Activated CD8-positive, alpha-beta memory T cell treated with anti-CD3 and anti-CD28 coated beads, Interleukin-2, amount 10 ng/mL, durations not matched to agents 7 days and 5 days (primary cell): ENCODE results near the gene NFIX. TPM values are rescaled to one million over a fixed set of nuclear protein-coding genes. Genes with fewer than 3 reads are reported as not detected.
"Not testable (repeated sequence)": the region's sequence is repeated elsewhere in the genome, so short reads cannot be mapped to it uniquely, and the experiment has no call there.

Source experiments
- ATAC-seq: fragments of 150-1000 bp; cut with Tn5 transposase; one replicate; pipeline ENCODE4 v1.10.0; 2021; ENCODE audit warnings: moderate library complexity
- CTCF ChIA-PET: fragments of 350-600 bp; sonication (Branson Sonifier 250); formaldehyde crosslinking; loops from one replicate; lab custom pipeline; 2021; ENCODE audit warnings: antibody characterized with exemption; lab: Charles Lee
- DNase-seq: peaks from one replicate; pipeline ENCODE4 v3.0.0-alpha.2; 2020
- H3K27ac Mint-ChIP-seq: one replicate; pipeline ENCODE4 v1.8.0; 2021; ENCODE audit warnings: mild to moderate bottlenecking, mixed read lengths
- H3K27me3 Mint-ChIP-seq: one replicate; pipeline ENCODE4 v1.8.0; 2021; ENCODE audit warnings: mixed read lengths
- H3K36me3 Mint-ChIP-seq: one replicate; pipeline ENCODE4 v1.8.0; 2021; ENCODE audit warnings: mild to moderate bottlenecking, mixed read lengths
- H3K4me1 Mint-ChIP-seq: one replicate; pipeline ENCODE4 v1.8.0; 2021; ENCODE audit warnings: mixed read lengths
- H3K4me3 Mint-ChIP-seq: one replicate; pipeline ENCODE4 v1.8.0; 2021; ENCODE audit warnings: mild to moderate bottlenecking, moderate library complexity, mixed read lengths
- H3K9me3 Mint-ChIP-seq: one replicate; pipeline ENCODE4 v1.8.0; 2022; ENCODE audit warnings: low read depth, mixed read lengths
- total RNA-seq, 2 experiments: library from RNA; stranded (reverse); gene quantifications; one replicate each; pipeline ENCODE4 v1.2.3, GENCODE V29; 2021

NFIX gene
- total RNA-seq, 2 experiments from 2014 or later = 0.21 to 0.32 TPM

GRCh38 chr19:12953138-12953798 is 42.0 kb upstream of the NFIX start:
- CTCF ChIA-PET = interaction anchor here (2.2 to 5.2 kb wide), 2 partner anchors 12 to 71 kb away, joined by 9 to 56 read pairs; partner anchors contain the start of gene DNASE2
- no peak for ATAC-seq
- no peak for DNase-seq
- H3K4me1 Mint-ChIP-seq = peaks cover 54% of the 10 kb centered on the region
- H3K4me3 Mint-ChIP-seq = no peak overlapping the region
- H3K27me3 Mint-ChIP-seq = no peaks in the 10 kb centered on the region
- H3K36me3 Mint-ChIP-seq = peaks cover 37% of the 10 kb centered on the region
- H3K27ac Mint-ChIP-seq = no peak overlapping the region
- no peaks in the 10 kb centered on the region for H3K9me3 Mint-ChIP-seq

DNA sequence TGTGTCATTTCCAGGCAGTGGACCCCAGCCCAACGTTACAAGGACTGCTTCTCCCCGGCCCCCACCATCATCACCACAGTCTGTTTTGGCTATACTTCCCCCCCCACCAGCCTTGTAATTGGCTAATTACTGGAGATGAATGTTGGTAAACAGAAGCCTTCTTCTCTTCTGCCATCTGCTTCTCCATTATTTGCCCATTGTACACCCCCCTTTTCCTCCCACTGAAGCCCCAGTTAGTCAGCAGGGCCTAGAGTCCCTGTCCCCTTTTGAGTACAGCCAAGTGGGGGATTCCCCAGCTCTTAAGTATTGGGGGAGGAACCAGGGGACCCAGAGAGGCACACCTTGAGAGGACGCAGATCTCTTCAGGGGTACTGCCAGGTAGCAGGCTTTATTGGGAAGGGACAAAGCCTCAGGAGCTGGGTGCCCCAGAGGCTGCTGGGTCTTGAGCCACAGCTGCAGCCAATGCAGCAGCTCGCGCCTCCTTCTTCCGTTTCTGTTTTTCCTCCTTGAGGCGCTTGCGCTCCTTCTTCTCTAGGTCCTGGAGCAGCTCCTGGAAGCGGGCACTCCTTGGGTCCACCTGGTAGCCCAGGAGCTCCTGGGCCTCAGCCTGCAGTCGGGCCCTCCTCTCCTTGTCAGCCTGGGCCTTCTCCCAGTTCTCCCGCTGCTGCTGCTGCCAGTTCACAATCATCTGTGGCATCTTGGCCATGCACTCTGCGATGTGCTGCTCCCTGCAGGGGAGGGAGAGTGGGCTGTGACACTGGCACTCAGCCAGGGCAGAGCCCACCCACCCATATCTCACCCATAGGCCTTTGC is 41.3 kb upstream of the NFIX start:
- Mint-ChIP-seq H3K4me3 (no peak overlapping the region), H3K27me3 (no peaks in the 10 kb centered on the region), H3K4me1 (peaks cover 52% of the 10 kb centered on the region), H3K36me3 (peaks cover 34% of the 10 kb centered on the region), H3K27ac (peak overlapping the region; percentile 52), H3K9me3 (no peaks in the 10 kb centered on the region)
- ATAC-seq (no peak), DNase-seq (no peak)
- CTCF ChIA-PET = interaction anchor here (1.0 to 5.2 kb wide), 3 partner anchors 11 to 72 kb away, joined by 3 to 56 read pairs (median 9); partner anchors contain the start of gene DNASE2

DNA sequence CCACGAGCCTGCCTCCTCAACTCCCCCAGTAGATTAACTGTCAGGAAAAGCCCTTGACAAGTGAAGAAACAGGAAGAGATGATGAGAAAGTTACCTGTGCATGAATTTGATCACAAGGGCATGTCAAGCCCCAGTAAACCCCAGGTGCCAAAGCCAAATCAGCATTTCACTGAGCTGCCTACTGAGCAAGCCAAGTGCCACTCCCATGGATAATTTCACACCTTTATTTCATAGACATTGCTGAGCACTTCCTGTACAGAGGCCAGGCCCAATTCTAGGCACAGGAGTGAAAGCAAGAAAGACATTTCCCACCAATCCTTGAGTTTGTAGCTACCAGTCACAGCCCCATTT is 40.7 kb upstream of the NFIX start:
- Mint-ChIP-seq H3K27ac (peak overlapping the region; percentile 52), H3K4me1 (peaks cover 52% of the 10 kb centered on the region), H3K9me3 (no peaks in the 10 kb centered on the region), H3K36me3 (peaks cover 29% of the 10 kb centered on the region), H3K27me3 (no peaks in the 10 kb centered on the region), H3K4me3 (no peak overlapping the region)
- CTCF ChIA-PET = interaction anchor here (1.0 to 5.2 kb wide), 3 partner anchors 10 to 72 kb away, joined by 3 to 56 read pairs (median 9); partner anchors contain the start of gene DNASE2
- ATAC-seq (no peak), DNase-seq (no peak)

GRCh38 chr19:12955575-12955974 is 39.7 kb upstream of the NFIX start:
- Mint-ChIP-seq H3K4me1 (peaks cover 45% of the 10 kb centered on the region), H3K27ac (peak overlapping the region; percentile 87), H3K36me3 (peaks cover 21% of the 10 kb centered on the region), H3K4me3 (peak overlapping the region; percentile 90)
- CTCF ChIA-PET = interaction anchor here (1.6 to 5.2 kb wide), 2 partner anchors 9 to 70 kb away, joined by 9 to 56 read pairs; no protein-coding TSS in a partner anchor
- not testable (repeated sequence) for H3K27me3 Mint-ChIP-seq, DNase-seq, ATAC-seq, H3K9me3 Mint-ChIP-seq

- DNase-seq = no peak
- peaks cover 41% of the 10 kb centered on the region for H3K4me1 Mint-ChIP-seq
- peaks cover 16% of the 10 kb centered on the region for H3K36me3 Mint-ChIP-seq
- no peaks in the 10 kb centered on the region for H3K9me3 Mint-ChIP-seq
- H3K27me3 Mint-ChIP-seq = no peaks in the 10 kb centered on the region
- peak overlapping the region; percentile 90 for H3K4me3 Mint-ChIP-seq
- CTCF ChIA-PET = interaction anchor here (0.9 to 5.2 kb wide), 5 partner anchors 9 to 71 kb away, joined by 3 to 56 read pairs (median 3); no protein-coding TSS in a partner anchor
- no peak for ATAC-seq
- H3K27ac Mint-ChIP-seq = peak overlapping the region; percentile 87
Measured at GRCh38 chr19:12955996-12956395, 39.3 kb upstream of the NFIX start.

GRCh38 chr19:12956446-12957388 is 38.6 kb upstream of the NFIX start, which contains the start of gene GADD45GIP1:
Gene GADD45GIP1 (minus strand): TSS chr19:12957223. CDS start chr19:12957212, 11 bp downstream.
- CTCF ChIA-PET = interaction anchor here (0.9 to 5.2 kb wide), 6 partner anchors 8 to 72 kb away, joined by 3 to 56 read pairs (median 3); no protein-coding TSS in a partner anchor
- peak within 1 kb of the TSS; percentile 94 for H3K27ac Mint-ChIP-seq
- H3K4me1 Mint-ChIP-seq = peaks cover 38% of the 10 kb centered on the region
- H3K4me3 Mint-ChIP-seq = peak within 1 kb of the TSS; percentile 90
- DNase-seq (peak; percentile 88), ATAC-seq (peak; percentile 99)
- no peaks in the 10 kb centered on the region for H3K9me3 Mint-ChIP-seq
- H3K27me3 Mint-ChIP-seq = no peaks in the 10 kb centered on the region
- H3K36me3 Mint-ChIP-seq = peaks cover 11% of the 10 kb centered on the region

- not testable (repeated sequence) for H3K27me3 Mint-ChIP-seq
- peaks cover 36% of the 10 kb centered on the region for H3K4me1 Mint-ChIP-seq
Measured at GRCh38 chr19:12957389-12957952, 37.8 kb upstream of the NFIX start.

GRCh38 chr19:12959481-12959880 is 35.8 kb upstream of the NFIX start:
- DNase-seq (no peak), ATAC-seq (no peak)
- Mint-ChIP-seq H3K27me3 (peaks cover 3% of the 10 kb centered on the region), H3K36me3 (peaks cover 2% of the 10 kb centered on the region), H3K9me3 (no peaks in the 10 kb centered on the region), H3K27ac (no peak overlapping the region), H3K4me1 (peaks cover 26% of the 10 kb centered on the region), H3K4me3 (no peak overlapping the region)
- CTCF ChIA-PET = interaction anchor here (0.8 to 1.3 kb wide), 2 partner anchors 14 to 165 kb away, joined by 3 read pairs; no protein-coding TSS in a partner anchor

More at GRCh38 chr19:12957389-12957952, 37.8 kb upstream of the NFIX start:
- Mint-ChIP-seq H3K4me3 (peak overlapping the region; percentile 90), H3K27ac (peak overlapping the region; percentile 94)
- DNase-seq, H3K36me3 Mint-ChIP-seq, H3K9me3 Mint-ChIP-seq: not testable (repeated sequence)
- CTCF ChIA-PET = interaction anchor here (0.9 to 5.2 kb wide), 2 partner anchors 7 to 10 kb away, joined by 3 to 56 read pairs; no protein-coding TSS in a partner anchor
- peak; percentile 2 for ATAC-seq

DNA sequence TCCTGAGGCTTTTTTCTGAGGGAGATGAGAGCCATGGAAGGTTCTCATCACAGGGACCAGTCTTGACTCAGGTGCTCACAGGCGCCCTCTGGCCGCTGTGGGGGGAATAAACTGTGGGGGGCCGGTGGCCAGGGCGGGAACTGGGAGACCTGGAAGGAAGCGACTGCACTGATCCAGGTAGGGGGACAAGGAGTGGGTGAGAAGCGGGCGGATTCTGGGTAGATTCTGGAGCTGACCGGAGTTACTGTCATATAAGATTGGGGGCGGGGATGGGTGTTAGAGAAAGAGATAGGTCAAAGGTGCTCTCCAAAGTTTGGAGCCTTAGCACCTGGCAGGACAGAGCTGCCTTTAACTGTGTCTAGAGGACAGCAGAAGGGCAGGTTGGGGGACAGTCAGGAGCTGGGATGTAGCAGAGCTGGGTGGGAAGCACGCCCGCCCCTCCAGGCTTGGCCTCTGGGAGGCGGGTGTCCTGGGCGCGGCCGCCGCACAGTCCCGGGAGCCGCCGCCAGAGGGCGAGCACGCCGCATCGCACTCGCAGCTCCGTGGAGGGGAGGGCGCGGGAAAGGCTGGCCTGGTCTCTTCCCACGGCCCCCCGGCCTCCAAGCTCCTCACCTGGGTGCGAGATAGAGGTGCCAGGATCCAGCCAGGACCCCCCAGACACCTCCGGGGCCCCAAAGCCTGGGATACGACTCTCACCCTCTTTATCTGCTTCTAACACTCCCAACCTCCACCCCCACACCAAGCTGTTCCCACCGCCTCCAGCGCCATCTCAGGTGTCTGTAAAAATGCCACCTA is 30.1 kb upstream of the NFIX start:
- ATAC-seq (peak; percentile 98), DNase-seq (peak; percentile 88)
- peaks cover 8% of the 10 kb centered on the region for H3K4me1 Mint-ChIP-seq
- H3K27ac Mint-ChIP-seq = peak overlapping the region; percentile 86
- CTCF ChIA-PET = interaction anchor here (0.6 to 7.6 kb wide), 95 partner anchors 10 to 784 kb away, joined by 3 to 163 read pairs (median 4); partner anchors contain the start of genes CALR, DNASE2, FARSA and GADD45GIP1
- H3K27me3 Mint-ChIP-seq = peaks cover 3% of the 10 kb centered on the region
- H3K9me3 Mint-ChIP-seq = no peaks in the 10 kb centered on the region
- H3K36me3 Mint-ChIP-seq = no peaks in the 10 kb centered on the region
- peak overlapping the region; percentile 74 for H3K4me3 Mint-ChIP-seq

GRCh38 chr19:12965812-12966135 is 29.5 kb upstream of the NFIX start:
- peaks cover 8% of the 10 kb centered on the region for H3K4me1 Mint-ChIP-seq
- no peaks in the 10 kb centered on the region for H3K9me3 Mint-ChIP-seq
- no peak for ATAC-seq
- CTCF ChIA-PET = interaction anchor here (0.6 to 7.6 kb wide), 90 partner anchors 11 to 783 kb away, joined by 3 to 163 read pairs (median 4); partner anchors contain the start of genes CALR, DNASE2, FARSA and GADD45GIP1
- H3K36me3 Mint-ChIP-seq = no peaks in the 10 kb centered on the region
- no peak for DNase-seq
- H3K27me3 Mint-ChIP-seq = peaks cover 6% of the 10 kb centered on the region
- H3K4me3 Mint-ChIP-seq = peak overlapping the region; percentile 44
- peak overlapping the region; percentile 68 for H3K27ac Mint-ChIP-seq

- ATAC-seq (no peak), DNase-seq (no peak)
- no peak overlapping the region for H3K27ac Mint-ChIP-seq
- no peaks in the 10 kb centered on the region for H3K9me3 Mint-ChIP-seq
- H3K4me3 Mint-ChIP-seq = no peak overlapping the region
- H3K4me1 Mint-ChIP-seq = peaks cover 8% of the 10 kb centered on the region
- H3K36me3 Mint-ChIP-seq = no peaks in the 10 kb centered on the region
- peaks cover 6% of the 10 kb centered on the region for H3K27me3 Mint-ChIP-seq
- CTCF ChIA-PET = interaction anchor here (0.7 to 7.6 kb wide), 10 partner anchors 9 to 759 kb away, joined by 3 to 163 read pairs (median 4); partner anchors contain the start of genes DNASE2, GCDH and KLF1
Measured at GRCh38 chr19:12967907-12968306, 27.4 kb upstream of the NFIX start.
